RWPE1 (cell line): Measurements from ENCODE around the gene SLC31A2.
A peak's percentile ranks its signal among the peaks of the same experiment; 100 is the strongest.
"Not testable (repeated sequence)": the region's sequence is repeated elsewhere in the genome, so short reads cannot be mapped to it uniquely, and the experiment has no call there.

Experiments used
- CTCF ChIA-PET: fragments of 350-600 bp; sonication (Branson Sonifier 250); formaldehyde crosslinking; extraction: SDS; loops from one replicate; lab custom pipeline; 2021; lab: Yijun Ruan, JAX
- POLR2A ChIA-PET: fragments of 400-600 bp; formaldehyde crosslinking; extraction: SDS; loops from one replicate; lab custom pipeline; 2020; ENCODE audit warnings: antibody characterized with exemption; ENCODE audit not compliant: low non-redundant PET; lab: Yijun Ruan, JAX
- DNase-seq: peaks from one replicate; pipeline ENCODE4 v3.0.0; 2012; ENCODE audit warnings: low spot score
- H3K27ac ChIP-seq: fragments of 450-650 bp; 2 replicates; pipeline ENCODE4 v1.5.1; 2017
- CTCF ChIP-seq: fragments of 450-650 bp; conservative IDR thresholded peaks from 2 replicates; pipeline ENCODE4 v1.5.1; 2017; ENCODE audit warnings: low read depth, mild to moderate bottlenecking

Gene SLC31A2

GRCh38 chr9:113150670-113151611 lies at the start of gene SLC31A2:
Gene SLC31A2 (plus strand): TSS chr9:113151007. CDS start chr9:113151075, 68 bp downstream.
- H3K27ac ChIP-seq = peak within 1 kb of the TSS; percentile 94
- POLR2A ChIA-PET = interaction anchor here (0.7 to 1.4 kb wide), 2 partner anchors 8 to 70 kb away, joined by 3 to 8 read pairs; partner anchors contain the start of genes FKBP15 and SLC31A1
- TF ChIP-seq CTCF = peak; percentile 64
- CTCF ChIA-PET = interaction anchor here (0.6 to 1.6 kb wide), 7 partner anchors 13 to 1011 kb away, joined by 3 to 8 read pairs (median 4); no protein-coding TSS in a partner anchor
- DNase-seq = peak; percentile 92

- DNase-seq, POLR2A ChIA-PET, H3K27ac ChIP-seq, CTCF ChIA-PET: not testable (repeated sequence)
Observed at GRCh38 chr9:113105345-113105744, 45.5 kb upstream of the SLC31A2 start.

DNA sequence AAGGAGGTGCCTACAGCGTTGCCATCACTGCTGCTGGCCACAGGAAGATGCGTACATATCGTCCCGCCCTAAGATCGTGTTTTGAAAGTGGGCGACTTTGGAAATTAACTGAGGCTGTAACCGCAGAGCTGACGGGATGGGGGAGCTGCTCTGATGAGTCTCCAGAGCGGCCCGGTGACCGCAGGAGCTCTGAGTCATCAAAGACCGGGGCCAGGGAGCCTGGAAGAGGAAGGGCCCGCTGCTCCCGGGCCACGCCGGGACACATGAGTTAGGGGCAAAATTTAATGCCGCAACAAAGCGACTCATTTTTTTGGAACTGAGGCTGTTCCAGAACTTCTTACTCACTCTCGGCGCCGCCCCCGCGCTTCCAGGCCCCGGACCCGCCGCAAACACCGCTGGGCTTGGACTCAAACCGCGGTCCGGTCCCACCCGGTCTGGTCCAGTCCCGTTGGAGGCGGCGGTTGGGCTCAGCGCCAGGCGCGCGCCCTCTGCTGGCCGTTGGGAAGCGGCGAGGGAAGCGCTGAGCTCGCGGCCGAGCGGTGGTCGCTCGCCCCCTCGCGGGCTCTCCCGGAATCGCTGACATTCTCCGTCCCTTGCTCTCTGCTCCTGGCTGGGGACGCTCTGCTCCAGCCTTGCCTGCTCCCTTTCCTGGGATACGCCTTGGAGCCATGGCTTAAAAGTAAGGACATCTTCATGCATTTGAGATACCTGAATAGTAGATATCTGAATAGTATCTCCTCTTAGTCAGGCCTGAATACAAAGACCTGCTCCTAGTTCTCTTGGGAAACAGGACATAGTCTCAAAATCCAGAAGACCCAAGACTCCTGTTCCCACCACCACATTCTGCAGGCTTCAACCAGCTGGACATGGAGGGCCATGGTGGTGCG lies 39.5 kb upstream of the SLC31A2 start:
- POLR2A ChIA-PET, H3K27ac ChIP-seq: not testable (repeated sequence)
- CTCF ChIA-PET = interaction anchor here (0.6 to 1.8 kb wide), 16 partner anchors 11 to 634 kb away, joined by 3 to 18 read pairs (median 4); partner anchors contain the start of genes FKBP15 and SLC31A1
- TF ChIP-seq CTCF = peak; percentile 97
- DNase-seq = peak; percentile 20

GRCh38 chr9:113112706-113113510 lies 37.9 kb upstream of the SLC31A2 start:
- POLR2A ChIA-PET = not testable (repeated sequence)
- peak overlapping the region; percentile 45; the same call in 1 of the 2 replicates for H3K27ac ChIP-seq
- TF ChIP-seq CTCF = peak; percentile 99
- CTCF ChIA-PET = interaction anchor here (0.6 to 1.8 kb wide), 30 partner anchors 12 to 545 kb away, joined by 3 to 18 read pairs (median 4); partner anchors contain the start of genes CDC26, FKBP15, PRPF4 and SLC31A1
- DNase-seq = peak; percentile 92

GRCh38 chr9:113118829-113119228 lies 32.0 kb upstream of the SLC31A2 start:
- H3K27ac ChIP-seq, POLR2A ChIA-PET, DNase-seq, CTCF ChIA-PET: not testable (repeated sequence)

DNA sequence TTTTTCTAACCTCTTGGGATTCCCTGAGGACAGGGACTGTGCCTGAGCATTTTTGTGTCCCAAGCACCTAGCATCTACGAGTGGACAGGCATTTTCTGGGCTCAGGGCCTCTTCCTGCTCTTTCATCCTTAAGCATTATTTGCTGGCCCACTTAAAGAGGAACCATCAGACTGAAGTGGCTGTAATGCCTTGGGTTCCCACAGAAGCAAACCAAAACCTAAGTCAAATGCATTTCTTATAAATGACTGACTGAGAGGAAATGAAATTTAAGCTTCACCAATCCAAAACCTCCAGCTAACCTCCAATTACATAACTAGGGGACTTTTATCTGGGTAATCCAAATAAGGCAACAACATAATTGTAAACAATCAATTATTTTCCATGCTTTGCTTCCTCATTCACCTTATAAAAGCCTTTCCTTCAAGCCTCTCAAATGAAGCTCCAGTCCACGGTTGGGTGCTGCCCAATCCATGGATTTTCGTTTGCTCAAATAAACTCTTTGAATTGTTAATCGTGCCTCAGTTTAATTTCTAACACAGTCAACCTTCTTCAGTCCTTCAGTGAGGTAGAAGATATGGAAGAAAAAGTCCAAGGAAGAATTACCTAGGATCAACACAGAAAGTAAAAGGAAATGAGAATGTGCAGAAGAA lies 25.3 kb upstream of the SLC31A2 start:
- CTCF ChIA-PET = interaction anchor here (0.7 kb wide), 1 partner anchor 528 kb away, joined by 5 read pairs; no protein-coding TSS in a partner anchor
- no peak for DNase-seq
- no peak overlapping the region for H3K27ac ChIP-seq
- no peak for TF ChIP-seq CTCF
- POLR2A ChIA-PET = no interaction called here
